HepG2 (cell line): Measurements from ENCODE around the gene C2orf76. TPM values are rescaled to one million over a fixed set of nuclear protein-coding genes. Genes with fewer than 3 reads are reported as not detected.

Source experiments
- ATAC-seq: fragments of 200-7000 bp; cut with Tn5 transposase; 3 replicates; pipeline ENCODE4 v1.9.1; 2020; ENCODE audit warnings: mild to moderate bottlenecking, moderate library complexity
- BruUV-seq: library from RNA; stranded (reverse); fragments of 400-500 nt; replicated peaks from 2 replicates; lab custom pipeline; 2021; lab: Mats Ljungman, UMichigan
- CTCF ChIA-PET: fragments of 300-600 bp; formaldehyde crosslinking; extraction: SDS; loops from one replicate; lab custom pipeline; 2021; ENCODE audit warnings: low total read pairs, inconsistent platforms, low intra/inter-chr PET ratio; lab: Yijun Ruan, JAX
- POLR2A ChIA-PET: fragments of 350-600 bp; sonication (Branson Sonifier 250); formaldehyde crosslinking; loops from one replicate; lab custom pipeline; 2020; ENCODE audit warnings: antibody characterized with exemption, inconsistent platforms; lab: Yijun Ruan, JAX
- DNase-seq: peaks from one replicate; pipeline ENCODE4 v3.0.0-alpha.2; 2015; ENCODE audit warnings: low spot score
- FAIRE-seq: peaks from 3 replicates; lab custom pipeline; 2011; peaks lifted over from hg19 to GRCh38; lab: Jason Lieb, UNC
- H2AFZ ChIP-seq: one replicate; pipeline ENCODE4 v1.6.1; 2011; ENCODE audit warnings: low read length, inconsistent platforms
- H3K27ac ChIP-seq: fragments of 300-600 bp; 3 replicates; pipeline ENCODE4 v1.8.0; 2011; ENCODE audit warnings: mixed run types, mild to moderate bottlenecking, mixed read lengths, low read length, inconsistent platforms; ENCODE audit not compliant: insufficient read depth; ENCODE audit errors: extremely low read length
- H3K27me3 ChIP-seq, 2 experiments: fragments of 200-600 bp in 1 of 2; 2 replicates in 1 of 2; 3 replicates in 1 of 2; pipeline versions ENCODE4 v1.6.0 to v1.8.0; 2011; ENCODE audit warnings: low read length in 2 of 2, mild to moderate bottlenecking in 2 of 2, moderate library complexity in 2 of 2, inconsistent platforms in 1 of 2; ENCODE audit not compliant: insufficient read depth in 2 of 2, control insufficient read depth in 1 of 2
- H3K36me3 ChIP-seq, 2 experiments: fragments of 200-600 bp in 1 of 2; replicated peaks in 1 of 2; 2 replicates in 1 of 2; 3 replicates in 1 of 2; pipeline versions ENCODE4 v1.5.1 to v1.8.0; 2011; ENCODE audit warnings: low read length in 2 of 2, inconsistent platforms in 1 of 2; ENCODE audit not compliant: insufficient read depth in 2 of 2, control insufficient read depth in 1 of 2
- H3K4me1 ChIP-seq: 2 replicates; pipeline ENCODE4 v1.5.1; 2012; ENCODE audit warnings: low read length, inconsistent platforms; ENCODE audit not compliant: insufficient read depth
- H3K4me2 ChIP-seq: 2 replicates; pipeline ENCODE4 v1.6.0; 2011; ENCODE audit warnings: low read depth, low read length, inconsistent platforms
- H3K4me3 ChIP-seq, 3 experiments: fragments of 200-600 bp in 1 of 3; sonication (generic), shearing (Covaris generic) in 1 of 3; replicated peaks in 1 of 3; 2 replicates each; pipeline ENCODE4 v1.5.1; 2011 to 2016; ENCODE audit warnings: low read length in 3 of 3, inconsistent platforms in 2 of 3, low read depth in 2 of 3, mild to moderate bottlenecking in 2 of 3, control low read depth in 1 of 3, mixed read lengths in 1 of 3; ENCODE audit not compliant: insufficient read depth in 1 of 3
- H3K79me2 ChIP-seq: one replicate; pipeline ENCODE4 v1.6.1; 2011; ENCODE audit warnings: low read length, inconsistent platforms; ENCODE audit not compliant: insufficient read depth
- H3K9ac ChIP-seq: 2 replicates; pipeline ENCODE4 v1.6.0; 2011; ENCODE audit warnings: mild to moderate bottlenecking, low read depth, low read length, inconsistent platforms; ENCODE audit not compliant: insufficient read depth
- H3K9me3 ChIP-seq: 2 replicates; pipeline ENCODE4 v1.5.1; 2012; ENCODE audit warnings: mild to moderate bottlenecking, low read length
- H4K20me1 ChIP-seq: 2 replicates; pipeline ENCODE4 v1.6.0; 2011; ENCODE audit warnings: inconsistent platforms, mild to moderate bottlenecking, low read length, moderate library complexity; ENCODE audit not compliant: insufficient read depth
- MAFF ChIP-seq: IDR thresholded peaks from 2 replicates; pipeline ENCODE4 v1.6.1; 2011; ENCODE audit warnings: low read depth, low read length, improper control_type of control experiment
- MAFK ChIP-seq, 2 experiments: IDR thresholded peaks in 1 of 2; conservative IDR thresholded peaks in 1 of 2; 2 replicates each; pipeline ENCODE4 v1.6.1; 2011; ENCODE audit warnings: improper control_type of control experiment in 2 of 2, low read length in 2 of 2
- SOX6 ChIP-seq, 2 experiments: fragments of 450-650 bp in 1 of 2; sonication (generic) in 1 of 2; formaldehyde crosslinking in 1 of 2; IDR thresholded peaks; 2 replicates each; pipeline versions ENCODE4 v1.4.0 to v1.6.1; 2017 to 2020; ENCODE audit warnings: antibody characterized with exemption in 1 of 2, mild to moderate bottlenecking in 1 of 2, missing genetic modification reagents in 1 of 2
- ZNF333 ChIP-seq: sonication (generic); formaldehyde crosslinking; IDR thresholded peaks from 2 replicates; pipeline ENCODE4 v1.4.0; 2020; ENCODE audit warnings: mild to moderate bottlenecking, missing genetic modification reagents, borderline replicate concordance
- ZNF549 ChIP-seq: sonication (generic); formaldehyde crosslinking; IDR thresholded peaks from 2 replicates; pipeline ENCODE4 v1.5.0; 2020; ENCODE audit warnings: missing genetic modification reagents
- ZNF720 ChIP-seq: sonication (generic); formaldehyde crosslinking; IDR thresholded peaks from 2 replicates; pipeline ENCODE4 v1.4.0; 2020; ENCODE audit warnings: missing genetic modification reagents
- WGBS: methylation state at CpG from one replicate; pipeline ENCODE4 v1.1.6; 2017; ENCODE audit warnings: low lambda C conversion rate; 5-methylcytosine and 5-hydroxymethylcytosine counted together
- in situ Hi-C: cut with HindIII; loops from 2 replicates; pipeline ENCODE4 v1.10.0; 2017; ENCODE audit warnings: low pct_unique_long_range_greater_than_20kb; ENCODE audit not compliant: extremely low pct_ligation_motif_present
- intact Hi-C: fragments of 100-400 bp; cut with micrococcal nuclease; formaldehyde crosslinking; loops from one replicate; pipeline ENCODE4 v1.10.0; 2022; ENCODE audit not compliant: unreplicated experiment
- polyA plus RNA-seq, 8 experiments: library from polyadenylated mRNA; depleted of rRNA in 3 of 8; stranded (reverse) in 7 of 8; unstranded in 1 of 8; fragments of >200 nt; fragmentation: Illumina TruSeq in 4 of 8; extraction: Trizol in 4 of 8; gene quantifications; 2 replicates each; pipeline versions ENCODE4 v1.2.1 to v1.2.3, GENCODE V29; 2011 to 2016; ENCODE audit warnings: low read depth in 4 of 8, missing spikeins in 1 of 8, mixed read lengths in 1 of 8; ENCODE audit not compliant: insufficient read depth in 1 of 8
- total RNA-seq, 5 experiments: library from RNA; depleted of rRNA; stranded (reverse); fragments of >200 nt; fragmentation: Illumina TruSeq; extraction: Trizol; gene quantifications; 2 replicates each; pipeline ENCODE4 v1.2.3, GENCODE V29; 2016; ENCODE audit warnings: low read depth in 1 of 5
- TF ChIP-seq, protein P1 (sequence below): sonication (generic); formaldehyde crosslinking; IDR thresholded peaks from 2 replicates; pipeline ENCODE4 v1.5.0; 2020; ENCODE audit warnings: mild to moderate bottlenecking, missing genetic modification reagents

The C2orf76 gene
- total and polyA plus RNA-seq, 2 of the 13 experiments (the other 11 are each of a cell fraction or from before 2014, with no cell fraction given): 7.7 to 8.5 TPM

DNA sequence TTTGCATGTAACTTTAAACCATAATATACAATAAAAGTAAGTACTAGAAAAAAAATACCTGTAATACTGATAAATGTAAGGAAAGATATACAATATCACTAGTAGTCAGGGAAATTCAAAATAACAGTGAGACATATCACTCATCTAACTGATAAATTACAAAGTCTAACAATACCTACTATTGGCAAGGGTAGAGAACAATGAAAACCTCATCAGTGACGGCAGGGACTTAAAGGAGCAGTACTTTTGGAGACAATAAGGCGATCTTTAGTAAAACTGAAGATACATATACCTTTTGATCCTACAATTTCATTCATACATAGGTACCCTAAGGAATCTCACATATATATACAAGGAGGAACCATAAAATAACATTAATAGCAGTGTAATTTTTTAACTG is 24.9 kb downstream of the C2orf76 start:
- ATAC-seq: no peak
- Histone ChIP-seq H3K4me3 (no peak overlapping the region), H3K27me3 (no peaks in the 10 kb centered on the region), H3K9me3 (no peaks in the 10 kb centered on the region), H3K36me3 (no peaks in the 10 kb centered on the region), H3K27ac (no peak overlapping the region), H4K20me1 (no peaks in the 10 kb centered on the region), H2AFZ (no peak overlapping the region), H3K4me2 (no peak overlapping the region), H3K4me1 (no peaks in the 10 kb centered on the region), H3K79me2 (no peaks in the 10 kb centered on the region), H3K9ac (no peak overlapping the region)
- ChIA-PET CTCF (no interaction called here), POLR2A (no interaction called here)
- in situ Hi-C loops: no loop called here
- intact Hi-C loops: no loop called here
- FAIRE-seq: no peak
- BruUV-seq: no TSS peak
- 78% methylated on average over 2 of the region's 2 CpGs for WGBS
- TF ChIP-seq ZNF333: no peak
- no peak for TF ChIP-seq ZNF549
- TF ChIP-seq SOX6 (IDR thresholded peaks at IDR 0.05): no peak
- no peak for TF ChIP-seq SOX6 (CRISPR knock-in tag; IDR thresholded peaks at IDR 0.05)
- no peak for DNase-seq

DNA sequence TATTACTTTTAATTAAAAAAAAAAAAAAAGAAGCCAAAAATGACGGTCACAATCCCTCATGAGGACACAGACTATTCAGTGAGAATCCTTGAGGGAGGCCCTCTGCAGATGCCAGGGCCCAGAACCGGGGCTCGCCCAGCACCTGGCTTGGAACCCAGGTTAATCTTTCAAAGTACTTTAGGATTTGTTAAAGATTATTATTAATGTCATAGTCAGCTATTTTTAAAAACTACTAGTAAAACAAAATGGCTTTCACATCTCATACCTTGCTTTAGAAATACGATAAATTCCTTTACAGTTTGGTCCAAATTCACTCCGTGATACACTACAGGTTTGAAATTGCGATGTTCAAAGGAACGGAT is 27.1 kb downstream of the C2orf76 start:
- no TSS peak for BruUV-seq

More for the DNA sequence above, 27.1 kb downstream of the C2orf76 start:
- Histone ChIP-seq H3K9me3 (no peaks in the 10 kb centered on the region), H4K20me1 (no peaks in the 10 kb centered on the region), H2AFZ (no peak overlapping the region), H3K9ac (no peak overlapping the region), H3K79me2 (no peaks in the 10 kb centered on the region), H3K27ac (no peak overlapping the region), H3K36me3 (no peaks in the 10 kb centered on the region), H3K27me3 (no peaks in the 10 kb centered on the region), H3K4me1 (no peaks in the 10 kb centered on the region), H3K4me3 (no peak overlapping the region), H3K4me2 (no peak overlapping the region)
- in situ Hi-C loops: no loop called here
- ATAC-seq (no peak), DNase-seq (no peak), FAIRE-seq (no peak)
- POLR2A ChIA-PET: no interaction called here
- CTCF ChIA-PET: no interaction called here
- intact Hi-C loops: no loop called here
- peak; percentile 86 to 94 for TF ChIP-seq MAFK (conservative IDR thresholded peaks at IDR 0.05 in 1 of 2, IDR thresholded peaks at IDR 0.05 in 1 of 2; ENCODE audit: low read length in 2 of 2)
- TF ChIP-seq, protein P1, sequence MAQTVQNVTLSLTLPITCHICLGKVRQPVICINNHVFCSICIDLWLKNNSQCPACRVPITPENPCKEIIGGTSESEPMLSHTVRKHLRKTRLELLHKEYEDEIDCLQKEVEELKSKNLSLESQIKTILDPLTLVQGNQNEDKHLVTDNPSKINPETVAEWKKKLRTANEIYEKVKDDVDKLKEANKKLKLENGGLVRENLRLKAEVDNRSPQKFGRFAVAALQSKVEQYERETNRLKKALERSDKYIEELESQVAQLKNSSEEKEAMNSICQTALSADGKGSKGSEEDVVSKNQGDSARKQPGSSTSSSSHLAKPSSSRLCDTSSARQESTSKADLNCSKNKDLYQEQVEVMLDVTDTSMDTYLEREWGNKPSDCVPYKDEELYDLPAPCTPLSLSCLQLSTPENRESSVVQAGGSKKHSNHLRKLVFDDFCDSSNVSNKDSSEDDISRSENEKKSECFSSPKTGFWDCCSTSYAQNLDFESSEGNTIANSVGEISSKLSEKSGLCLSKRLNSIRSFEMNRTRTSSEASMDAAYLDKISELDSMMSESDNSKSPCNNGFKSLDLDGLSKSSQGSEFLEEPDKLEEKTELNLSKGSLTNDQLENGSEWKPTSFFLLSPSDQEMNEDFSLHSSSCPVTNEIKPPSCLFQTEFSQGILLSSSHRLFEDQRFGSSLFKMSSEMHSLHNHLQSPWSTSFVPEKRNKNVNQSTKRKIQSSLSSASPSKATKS (CRISPR knock-in tag): no peak
- no peak for TF ChIP-seq ZNF720 (CRISPR knock-in tag)
- peak; percentile 90 for TF ChIP-seq MAFF
- 91% methylated on average over 7 of the region's 7 CpGs for WGBS
